AG08395 (cell line): Measurements from ENCODE around the gene SORCS3.

Source experiments
- DNase-seq: peaks from one replicate; pipeline ENCODE4 v3.0.0; 2012; ENCODE audit warnings: mixed read lengths, low spot score

SORCS3 gene

DNA sequence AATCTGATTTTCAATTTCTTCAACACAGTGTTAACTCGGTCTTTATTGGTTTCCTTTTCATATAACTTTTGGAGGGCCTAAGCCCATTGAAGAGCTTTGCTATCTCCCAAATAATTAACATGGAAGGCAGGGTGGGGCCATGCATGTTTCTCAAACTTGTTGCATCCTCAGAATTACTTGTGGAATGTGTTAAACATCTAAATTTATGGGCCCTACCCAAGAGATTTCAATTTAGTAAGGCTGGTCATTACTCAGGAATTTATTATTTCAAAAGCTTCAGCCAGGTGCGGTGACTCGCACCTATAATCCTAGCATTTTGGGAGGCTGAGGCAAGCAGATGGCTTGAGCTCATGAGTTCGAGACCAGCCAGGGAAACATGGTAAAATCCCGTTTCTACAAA is 208.9 kb downstream of the SORCS3 start:
- no peak for DNase-seq

GRCh38 chr10:104867966-104868598 is 227.0 kb downstream of the SORCS3 start:
- no peak for DNase-seq

- no peak for DNase-seq
These were observed 231.6 kb downstream of the SORCS3 start for GRCh38 chr10:104872691-104873090.

GRCh38 chr10:104873161-104873560 is 232.1 kb downstream of the SORCS3 start:
- DNase-seq, result no peak

GRCh38 chr10:104875561-104875960 is 234.5 kb downstream of the SORCS3 start:
- DNase-seq, result no peak

DNA sequence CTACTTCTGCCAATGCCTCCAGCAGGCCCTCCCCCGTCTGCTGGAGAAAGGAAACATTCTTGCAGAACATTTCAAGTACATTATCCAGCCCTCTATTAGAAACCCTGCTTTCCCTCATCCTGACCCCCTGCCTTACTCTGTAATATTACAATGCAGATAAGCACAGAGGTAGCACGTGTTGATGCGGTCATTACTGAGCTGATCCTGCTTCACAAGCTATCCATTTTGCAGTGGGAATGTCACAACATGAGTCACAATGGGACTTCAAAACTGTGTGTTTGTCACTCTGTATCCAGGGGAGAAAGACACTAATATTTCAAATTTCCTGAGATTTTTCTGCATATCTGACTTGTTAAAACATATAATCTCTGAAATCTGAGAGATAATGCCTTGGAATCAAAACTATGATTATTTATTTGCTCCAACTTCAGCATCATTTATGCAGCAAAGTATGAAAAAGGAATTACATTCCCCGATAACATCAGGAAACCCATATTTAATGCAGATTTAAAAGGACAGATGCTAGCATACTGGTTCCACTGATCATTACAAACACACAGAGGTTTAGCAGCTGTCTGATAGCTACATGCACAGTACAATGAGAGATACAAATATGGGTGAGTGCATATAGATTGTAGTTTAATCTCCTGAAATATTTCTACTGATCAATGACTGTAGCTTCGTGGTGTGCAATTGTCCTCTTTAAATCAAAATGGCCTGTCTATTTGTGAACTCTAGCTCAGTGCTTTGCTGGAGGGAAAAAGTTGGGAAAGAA is 239.7 kb downstream of the SORCS3 start:
- no peak for DNase-seq

DNA sequence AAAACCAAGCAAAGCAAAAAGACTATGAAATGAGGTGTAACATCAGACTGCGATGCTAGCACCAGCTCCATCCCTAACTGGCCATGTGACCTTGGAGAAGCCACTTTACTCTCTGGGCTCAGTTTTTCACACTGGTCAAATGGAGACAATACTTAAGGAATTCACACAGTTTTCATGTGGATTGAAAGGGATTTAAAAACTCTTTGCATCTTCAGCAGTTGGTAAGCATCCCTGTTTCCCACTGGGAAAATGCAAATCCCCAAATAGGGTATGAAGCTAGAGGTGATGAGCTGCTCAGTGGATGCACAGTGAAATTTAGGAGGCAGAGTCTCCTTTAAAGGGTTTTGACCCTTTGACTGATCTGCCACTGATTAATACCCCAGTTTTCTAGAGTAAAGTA is 240.7 kb downstream of the SORCS3 start:
- DNase-seq, result no peak

- no peak for DNase-seq
These were observed 252.0 kb downstream of the SORCS3 start for GRCh38 chr10:104892879-104893617.

GRCh38 chr10:104893701-104894100 is 252.6 kb downstream of the SORCS3 start:
- no peak for DNase-seq

GRCh38 chr10:104894681-104895080 is 253.6 kb downstream of the SORCS3 start:
- DNase-seq, result no peak

GRCh38 chr10:104895541-104895940 is 254.5 kb downstream of the SORCS3 start:
- no peak for DNase-seq

DNA sequence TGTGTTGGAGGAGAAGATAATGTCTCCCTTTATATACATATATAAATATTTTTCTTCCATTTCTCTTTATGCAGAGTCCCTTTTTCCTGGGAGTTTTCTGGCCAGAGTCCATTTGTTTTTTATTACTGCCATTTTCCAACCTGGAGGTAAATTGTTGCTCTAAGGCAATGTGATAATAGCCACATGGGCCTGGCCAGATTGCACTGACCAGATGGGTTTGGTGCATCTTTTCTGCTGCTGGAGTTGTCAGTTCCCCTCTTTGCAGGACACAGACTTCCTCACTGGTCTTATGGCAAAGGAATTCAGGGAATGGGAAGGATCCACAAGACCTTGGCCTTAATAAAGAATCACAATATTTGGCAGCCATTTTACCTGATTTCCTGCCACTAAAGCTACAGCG is 254.9 kb downstream of the SORCS3 start:
- no peak for DNase-seq

DNA sequence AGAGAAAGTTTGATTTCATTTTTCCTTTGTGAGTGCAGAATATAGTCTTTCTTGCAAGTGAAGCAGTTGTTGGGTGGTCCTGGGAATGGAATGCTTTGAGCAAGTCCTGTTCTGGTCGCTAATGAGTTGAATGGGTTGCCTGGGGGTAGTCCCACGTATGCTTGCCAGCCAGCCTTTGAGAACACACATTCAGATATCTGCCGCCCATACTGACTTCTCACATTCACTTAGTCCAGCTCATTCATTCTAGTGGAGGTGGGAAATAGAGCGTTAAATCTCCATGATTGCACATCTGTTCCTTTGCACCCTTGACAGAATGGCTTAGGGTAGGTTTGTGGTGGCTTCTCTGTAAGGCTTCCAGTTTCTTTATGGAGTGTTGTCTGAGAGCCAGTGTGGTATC is 256.6 kb downstream of the SORCS3 start:
- DNase-seq, result no peak

GRCh38 chr10:104899779-104900178 is 258.7 kb downstream of the SORCS3 start:
- DNase-seq, result no peak

GRCh38 chr10:104903433-104903832 is 262.3 kb downstream of the SORCS3 start:
- no peak for DNase-seq

DNA sequence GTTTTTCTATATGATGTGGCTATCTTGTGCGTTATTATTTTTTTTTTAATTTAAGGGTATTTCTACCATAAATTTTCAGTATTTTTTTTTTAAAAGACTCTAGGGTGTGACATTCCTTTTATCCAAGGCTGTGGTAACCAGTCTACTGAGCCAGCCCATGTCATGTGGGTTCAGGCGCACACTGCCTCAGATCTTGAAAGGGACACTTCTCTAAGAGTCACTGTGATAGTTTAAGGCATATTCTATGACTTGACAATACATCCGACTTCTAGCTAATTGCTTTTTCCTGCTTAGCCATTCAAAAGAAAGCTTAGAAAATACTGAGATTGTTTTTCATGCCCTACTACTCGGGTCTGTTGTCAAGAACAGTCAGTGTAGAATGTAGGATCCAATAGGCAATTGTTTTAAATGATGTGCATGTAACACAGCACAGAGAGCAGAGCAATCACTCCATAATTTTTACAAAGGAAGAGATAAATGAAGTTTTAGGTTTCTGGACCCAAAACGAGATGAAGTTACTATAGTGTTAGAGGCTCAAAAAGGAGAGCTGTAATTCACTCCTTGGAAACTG is 263.7 kb downstream of the SORCS3 start:
- DNase-seq, result no peak

GRCh38 chr10:104906112-104906511 is 265.0 kb downstream of the SORCS3 start:
- no peak for DNase-seq

DNA sequence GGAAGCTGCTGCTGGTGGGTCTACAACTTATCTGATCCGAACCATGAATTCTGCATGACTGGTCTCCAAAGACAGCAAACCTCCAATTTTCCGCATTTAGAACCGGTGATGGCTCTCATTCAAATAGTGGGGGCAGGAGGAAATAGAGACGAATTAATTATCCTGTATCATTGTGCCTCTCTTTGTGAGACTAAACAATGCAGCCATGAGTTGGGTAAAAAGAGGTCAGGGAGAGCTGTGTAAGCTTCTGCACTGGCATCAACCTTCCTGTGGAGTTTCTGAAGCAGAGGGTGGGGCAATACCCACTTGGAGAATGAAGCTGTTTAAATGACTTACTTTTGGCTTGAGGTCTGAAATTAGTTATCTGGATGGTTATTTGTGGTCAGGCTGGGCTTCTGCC is 266.4 kb downstream of the SORCS3 start:
- no peak for DNase-seq

GRCh38 chr10:104908581-104908980 is 267.5 kb downstream of the SORCS3 start:
- no peak for DNase-seq

DNA sequence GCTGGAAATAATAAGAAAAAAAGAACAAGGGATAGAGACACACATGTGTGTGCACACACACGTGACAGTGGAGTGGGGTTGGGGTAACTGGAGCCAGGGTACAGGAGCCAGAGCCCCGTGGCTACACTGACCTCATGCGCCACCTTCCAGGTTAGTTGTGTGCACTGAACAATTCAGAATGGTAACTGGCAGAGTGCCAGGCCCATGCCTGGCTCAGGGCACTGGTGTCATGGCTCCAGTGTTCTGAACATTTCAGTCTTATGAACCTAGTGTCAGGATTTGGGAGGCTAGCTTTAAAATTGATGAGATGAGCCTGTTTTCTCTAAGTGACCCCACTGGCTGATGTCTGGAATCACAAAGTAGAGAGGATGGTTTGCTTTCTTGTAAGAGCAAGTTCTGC is 269.6 kb downstream of the SORCS3 start:
- DNase-seq, result no peak

DNA sequence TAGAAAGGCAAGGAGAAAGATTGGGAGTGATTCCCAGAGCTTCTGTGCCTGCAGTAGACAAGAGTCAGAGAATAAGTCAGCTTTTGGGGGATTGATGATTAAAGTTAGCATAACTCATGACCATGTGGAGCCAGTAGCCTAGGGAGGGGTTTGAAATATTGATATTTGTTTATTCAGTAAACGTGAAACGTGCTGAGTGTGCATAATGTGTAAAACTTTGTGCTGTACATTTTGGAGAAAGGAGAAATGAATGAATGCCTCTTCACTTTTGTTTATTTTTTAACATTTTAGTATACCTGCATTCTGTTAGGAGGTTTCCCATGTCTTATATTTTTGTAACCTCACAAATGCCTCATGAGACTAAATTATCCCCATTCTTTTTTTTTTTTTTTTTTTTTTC is 272.3 kb downstream of the SORCS3 start:
- DNase-seq, result no peak

DNA sequence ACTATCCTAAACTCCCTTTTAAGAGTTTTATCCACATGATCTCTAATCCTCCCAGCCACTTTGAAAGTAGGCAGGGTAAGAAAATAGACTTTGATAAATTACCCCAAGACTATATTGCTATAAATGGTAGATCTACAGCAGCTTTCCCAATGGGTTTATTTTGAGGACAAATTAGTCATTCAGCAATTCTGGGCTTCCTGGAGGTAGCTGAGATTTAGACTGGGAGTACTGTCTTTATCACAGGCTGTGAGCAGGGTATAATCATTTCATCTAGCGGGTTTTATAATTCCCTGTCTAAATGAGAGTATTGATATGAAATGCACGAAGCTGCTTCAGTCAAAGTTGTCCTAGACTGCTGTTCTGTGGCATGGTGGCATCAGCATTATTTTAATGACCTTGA is 279.4 kb downstream of the SORCS3 start:
- DNase-seq, result no peak

DNA sequence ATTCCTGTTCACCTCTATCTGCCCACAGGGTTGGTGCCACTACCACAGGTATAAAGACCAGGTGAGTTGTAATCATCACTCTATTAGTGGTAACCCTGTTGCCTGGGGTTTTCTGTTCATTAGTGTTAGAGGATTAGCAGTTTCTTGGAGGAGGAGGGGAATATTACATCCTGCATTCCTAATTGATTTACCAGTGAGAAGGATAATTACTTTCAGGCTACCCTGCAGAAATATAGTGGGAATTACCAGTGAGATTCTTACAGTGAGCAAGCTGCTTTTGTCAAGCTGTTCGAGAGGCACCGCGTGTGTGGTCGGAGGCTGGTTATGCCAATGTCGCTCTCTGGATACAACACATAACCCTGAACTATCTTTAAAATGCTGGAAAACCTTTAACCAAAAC is 280.7 kb downstream of the SORCS3 start:
- no peak for DNase-seq
